GM04503 (cell line): ENCODE results near the gene GABBR2.

ENCODE experiments used
- DNase-seq: peaks from one replicate; pipeline ENCODE4 v3.0.0-alpha.2; 2012; ENCODE audit warnings: low read depth

Gene GABBR2

GRCh38 chr9:98634685-98635336 lies 73.9 kb downstream of the GABBR2 start:
- DNase-seq, result no peak

GRCh38 chr9:98632839-98633238 lies 75.9 kb downstream of the GABBR2 start:
- DNase-seq, result no peak

GRCh38 chr9:98627296-98627695 lies 81.4 kb downstream of the GABBR2 start:
- peak; percentile 40 for DNase-seq

GRCh38 chr9:98625728-98626127 lies 83.0 kb downstream of the GABBR2 start:
- DNase-seq, result no peak

GRCh38 chr9:98619788-98620187 lies 88.9 kb downstream of the GABBR2 start:
- no peak for DNase-seq

GRCh38 chr9:98615633-98616032 lies 93.1 kb downstream of the GABBR2 start:
- DNase-seq, result no peak

- DNase-seq, result no peak
These were observed 93.8 kb downstream of the GABBR2 start for GRCh38 chr9:98614941-98615340.

GRCh38 chr9:98612061-98612752 lies 96.5 kb downstream of the GABBR2 start:
- no peak for DNase-seq

- no peak for DNase-seq
These were observed 97.4 kb downstream of the GABBR2 start for GRCh38 chr9:98611319-98611718.

- no peak for DNase-seq
These were observed 98.0 kb downstream of the GABBR2 start for GRCh38 chr9:98610711-98611110.

GRCh38 chr9:98610211-98610610 lies 98.5 kb downstream of the GABBR2 start:
- no peak for DNase-seq

GRCh38 chr9:98609646-98610045 lies 99.1 kb downstream of the GABBR2 start:
- no peak for DNase-seq

- DNase-seq, result peak; percentile 19
These were observed 100.9 kb downstream of the GABBR2 start for GRCh38 chr9:98607787-98608186.

- DNase-seq, result no peak
These were observed 101.6 kb downstream of the GABBR2 start for GRCh38 chr9:98607152-98607551.

GRCh38 chr9:98606730-98607129 lies 102.0 kb downstream of the GABBR2 start:
- no peak for DNase-seq

GRCh38 chr9:98605116-98605515 lies 103.6 kb downstream of the GABBR2 start:
- no peak for DNase-seq

GRCh38 chr9:98603821-98604383 lies 104.8 kb downstream of the GABBR2 start:
- DNase-seq, result no peak

GRCh38 chr9:98602839-98603500 lies 105.8 kb downstream of the GABBR2 start:
- no peak for DNase-seq

GRCh38 chr9:98600631-98601030 lies 108.1 kb downstream of the GABBR2 start:
- no peak for DNase-seq

- no peak for DNase-seq
These were observed 109.0 kb downstream of the GABBR2 start for GRCh38 chr9:98599566-98600216.

GRCh38 chr9:98598861-98599260 lies 109.9 kb downstream of the GABBR2 start:
- no peak for DNase-seq

- DNase-seq, result no peak
These were observed 111.4 kb downstream of the GABBR2 start for GRCh38 chr9:98597236-98597771.
